Tibial nerve (tissue), 4 donors: Measurements from ENCODE around the gene PDIA6.

Source experiments
- EP300 ChIP-seq, 2 donors: sonication (generic); formaldehyde crosslinking; IDR thresholded peaks; one replicate each; pipeline ENCODE4 v1.6.1; 2017; ENCODE audit warnings: antibody characterized with exemption in 2 of 2, mild to moderate bottlenecking in 1 of 2
- POLR2A ChIP-seq, 2 donors: fragments of 450-650 bp; IDR thresholded peaks; one replicate each; pipeline ENCODE4 v1.6.1; 2017; ENCODE audit warnings: antibody characterized with exemption in 2 of 2, mild to moderate bottlenecking in 2 of 2, moderate library complexity in 2 of 2
- TF ChIP-seq, protein P1 (sequence below), 5 experiments: fragments of 200-600 bp in 3 of 5; fragments of 450-650 bp in 2 of 5; sonication (generic) in 3 of 5; IDR thresholded peaks; one replicate each; pipeline ENCODE4 v1.5.1; 2016 to 2019; ENCODE audit warnings: antibody characterized with exemption in 5 of 5, mild to moderate bottlenecking in 3 of 5, moderate library complexity in 2 of 5

DNA sequence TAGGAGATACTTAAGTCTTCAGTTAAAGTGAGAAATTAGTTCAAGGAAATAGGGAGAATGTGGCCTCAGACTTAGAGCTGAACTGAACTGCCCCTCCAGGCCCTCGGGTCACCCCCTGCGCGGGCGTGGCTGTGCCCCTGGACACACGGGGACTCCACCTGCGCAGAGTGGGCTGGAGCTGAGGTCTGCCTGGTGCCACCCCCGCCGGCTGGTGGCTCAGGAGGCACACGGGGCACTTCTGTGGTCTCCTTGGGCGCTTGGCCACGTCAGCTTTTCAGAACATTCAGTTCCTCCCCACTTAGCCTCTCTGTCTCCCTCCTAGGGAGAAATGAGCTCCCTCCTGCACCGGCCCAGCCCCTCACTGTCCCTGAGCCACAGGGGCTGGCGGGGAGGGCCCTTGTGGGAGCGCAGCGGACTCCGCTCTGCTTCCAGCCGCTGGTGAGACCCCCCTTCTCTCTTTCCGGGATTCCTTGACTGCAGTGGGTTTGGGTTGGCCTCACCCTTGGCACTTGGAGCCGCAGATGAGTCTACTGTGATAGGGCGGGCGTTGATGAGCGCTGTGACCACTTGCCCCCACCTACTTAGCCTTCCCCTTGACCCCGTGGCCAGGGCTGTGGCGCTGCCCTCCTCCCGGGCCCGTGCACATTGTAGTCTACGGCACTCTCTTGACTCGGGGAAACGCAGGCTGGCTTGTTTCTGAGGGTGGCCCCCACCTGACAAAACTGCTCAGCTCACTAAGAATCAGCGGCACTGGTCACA is 18.2 kb upstream of the PDIA6 start:
- TF ChIP-seq, protein P1, sequence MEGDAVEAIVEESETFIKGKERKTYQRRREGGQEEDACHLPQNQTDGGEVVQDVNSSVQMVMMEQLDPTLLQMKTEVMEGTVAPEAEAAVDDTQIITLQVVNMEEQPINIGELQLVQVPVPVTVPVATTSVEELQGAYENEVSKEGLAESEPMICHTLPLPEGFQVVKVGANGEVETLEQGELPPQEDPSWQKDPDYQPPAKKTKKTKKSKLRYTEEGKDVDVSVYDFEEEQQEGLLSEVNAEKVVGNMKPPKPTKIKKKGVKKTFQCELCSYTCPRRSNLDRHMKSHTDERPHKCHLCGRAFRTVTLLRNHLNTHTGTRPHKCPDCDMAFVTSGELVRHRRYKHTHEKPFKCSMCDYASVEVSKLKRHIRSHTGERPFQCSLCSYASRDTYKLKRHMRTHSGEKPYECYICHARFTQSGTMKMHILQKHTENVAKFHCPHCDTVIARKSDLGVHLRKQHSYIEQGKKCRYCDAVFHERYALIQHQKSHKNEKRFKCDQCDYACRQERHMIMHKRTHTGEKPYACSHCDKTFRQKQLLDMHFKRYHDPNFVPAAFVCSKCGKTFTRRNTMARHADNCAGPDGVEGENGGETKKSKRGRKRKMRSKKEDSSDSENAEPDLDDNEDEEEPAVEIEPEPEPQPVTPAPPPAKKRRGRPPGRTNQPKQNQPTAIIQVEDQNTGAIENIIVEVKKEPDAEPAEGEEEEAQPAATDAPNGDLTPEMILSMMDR (IDR thresholded peaks at IDR 0.05) = no peak
- TF ChIP-seq POLR2A (IDR thresholded peaks at IDR 0.05) (no peak), EP300 (IDR thresholded peaks at IDR 0.05) (no peak)
